ENCODE results near the gene MAL.

GRCh38 chr2:95052307-95052706 is 26.8 kb downstream of the MAL start:
- TF ChIP-seq EP300 (IDR thresholded peaks at IDR 0.05) = no peak
- TF ChIP-seq, protein P1, sequence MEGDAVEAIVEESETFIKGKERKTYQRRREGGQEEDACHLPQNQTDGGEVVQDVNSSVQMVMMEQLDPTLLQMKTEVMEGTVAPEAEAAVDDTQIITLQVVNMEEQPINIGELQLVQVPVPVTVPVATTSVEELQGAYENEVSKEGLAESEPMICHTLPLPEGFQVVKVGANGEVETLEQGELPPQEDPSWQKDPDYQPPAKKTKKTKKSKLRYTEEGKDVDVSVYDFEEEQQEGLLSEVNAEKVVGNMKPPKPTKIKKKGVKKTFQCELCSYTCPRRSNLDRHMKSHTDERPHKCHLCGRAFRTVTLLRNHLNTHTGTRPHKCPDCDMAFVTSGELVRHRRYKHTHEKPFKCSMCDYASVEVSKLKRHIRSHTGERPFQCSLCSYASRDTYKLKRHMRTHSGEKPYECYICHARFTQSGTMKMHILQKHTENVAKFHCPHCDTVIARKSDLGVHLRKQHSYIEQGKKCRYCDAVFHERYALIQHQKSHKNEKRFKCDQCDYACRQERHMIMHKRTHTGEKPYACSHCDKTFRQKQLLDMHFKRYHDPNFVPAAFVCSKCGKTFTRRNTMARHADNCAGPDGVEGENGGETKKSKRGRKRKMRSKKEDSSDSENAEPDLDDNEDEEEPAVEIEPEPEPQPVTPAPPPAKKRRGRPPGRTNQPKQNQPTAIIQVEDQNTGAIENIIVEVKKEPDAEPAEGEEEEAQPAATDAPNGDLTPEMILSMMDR (IDR thresholded peaks at IDR 0.05) = no peak
- no peak for TF ChIP-seq POLR2A (IDR thresholded peaks at IDR 0.05)
- no peak for TF ChIP-seq POLR2AphosphoS5 (IDR thresholded peaks at IDR 0.05)

Data from stomach (tissue), 4 donors.